ENCODE data around the gene LGALS3BP. TPM values are rescaled to one million over a fixed set of nuclear protein-coding genes. Genes with fewer than 3 reads are reported as not detected.

The LGALS3BP gene
- total and polyA plus RNA-seq, 2 of the 4 experiments (the other 2 are of a cell fraction): 33.7 to 273 TPM

GRCh38 chr17:79027925-79028491 is 48.3 kb upstream of the LGALS3BP start:
- peak overlapping the region; percentile 93 for H2BK20ac ChIP-seq (ENCODE audit: low read depth, low read length)
- H4K8ac ChIP-seq (ENCODE audit: low read depth in 2 of 2, low read length in 2 of 2): peak overlapping the region; percentile 71 to 88; a peak in 2 of 4 replicates
- H2AK9ac ChIP-seq (replicated peaks; ENCODE audit: low read depth, low read length, poor library complexity): peak overlapping the region; percentile 59
- no peak overlapping the region for H3K56ac ChIP-seq (ENCODE audit: extremely low read depth, insufficient read depth, low read length)
- ATAC-seq (ENCODE audit: low read depth) (peak; percentile 3), DNase-seq (no peak)
- TF ChIP-seq MXI1 (IDR thresholded peaks at IDR 0.05; ENCODE audit: borderline replicate concordance, low read depth, low read length): no peak
- in situ Hi-C loops (cut with MboI; ENCODE audit: low sequenced_read_pairs) (no loop called here), dilution Hi-C loops (cut with HindIII; ENCODE audit: low sequenced_read_pairs, unreplicated experiment) (no loop called here), intact Hi-C loops (cut with micrococcal nuclease) (no loop called here)
- H3K9ac ChIP-seq (ENCODE audit: low read depth, low read length): 0 out of 2 replicates have a peak overlapping the region, but pooled peaks have one; percentile 0
- peak overlapping the region; percentile 82; the same call in 2 of the 3 replicates for H2BK15ac ChIP-seq (ENCODE audit: low read depth, low read length)
- H3K23ac ChIP-seq (ENCODE audit: low read depth, low read length): no peak overlapping the region; the same call in 1 of the 2 replicates
- no peaks in the 10 kb centered on the region for H3K9me3 ChIP-seq (ENCODE audit: control insufficient read depth, insufficient read depth, low read length)
- H2AFZ ChIP-seq (replicated peaks; ENCODE audit: low read length, poor library complexity): peak overlapping the region; percentile 58
- peak overlapping the region; percentile 82 for H3K4ac ChIP-seq (ENCODE audit: low read depth, low read length)
- H3K4me2 ChIP-seq (ENCODE audit: low read depth, low read length): no peak overlapping the region; the same call in 1 of the 2 replicates
- peak overlapping the region; percentile 87 for H3K18ac ChIP-seq (ENCODE audit: low read depth, low read length)
- H3K4me1 ChIP-seq (ENCODE audit: control insufficient read depth, insufficient read depth, low read length): peaks cover 27% of the 10 kb centered on the region
- no peak overlapping the region for H3K4me3 ChIP-seq (ENCODE audit: insufficient read depth, low read depth, low read length)
- H2AK5ac ChIP-seq (ENCODE audit: low read depth, low read length): peak overlapping the region; percentile 96
- H4K20me1 ChIP-seq (ENCODE audit: insufficient read depth, low read length): no peaks in the 10 kb centered on the region
- no peaks in the 10 kb centered on the region for H3K36me3 ChIP-seq (ENCODE audit: control insufficient read depth, insufficient read depth, low read length)
- peak overlapping the region; percentile 92 for H2BK120ac ChIP-seq (ENCODE audit: low read depth, low read length)
- H3K79me1 ChIP-seq (ENCODE audit: low read depth in 1 of 2, low read length in 2 of 2): peaks cover 7 to 31% of the 10 kb centered on the region in 2 experiments; a peak in 2 of 4 replicates
- peak overlapping the region; percentile 88; the same call in 1 of the 2 replicates for H4K5ac ChIP-seq (ENCODE audit: low read depth, low read length)
- no peaks in the 10 kb centered on the region for H3K27me3 ChIP-seq (ENCODE audit: control insufficient read depth, insufficient read depth, low read length)
- H3K9me1 ChIP-seq (ENCODE audit: insufficient read depth, low read length): peaks cover 25% of the 10 kb centered on the region
- POLR2A ChIA-PET (ENCODE audit: unreplicated experiment): no interaction called here
- BruUV-seq (replicated peaks): no TSS peak
- no peak overlapping the region for H2BK5ac ChIP-seq (ENCODE audit: low read depth, low read length, poor library complexity, severe bottlenecking)
- peak overlapping the region; percentile 79 for H4K91ac ChIP-seq (ENCODE audit: insufficient read depth, low read depth, low read length)
- WGBS, 2 experiments (ENCODE audit: extremely low coverage in 2 of 2, insufficient read length in 1 of 2): 17% methylated on average over 2 of the region's 16 CpGs; no CpG with 5 or more reads in 1 of the 2 experiments
- peak overlapping the region; percentile 38; the same call in 1 of the 2 replicates for H3K14ac ChIP-seq (replicated peaks; ENCODE audit: low read depth, low read length)
- CTCF ChIA-PET: interaction anchor here (0.7 to 1.0 kb wide), 2 partner anchors 33 to 50 kb away, joined by 3 read pairs; no protein-coding TSS in a partner anchor
- no peak overlapping the region; the same call in 1 of the 2 replicates for H3K27ac ChIP-seq (ENCODE audit: insufficient read depth, low read length)
